ENCODE results near the gene GPR15.

DNA sequence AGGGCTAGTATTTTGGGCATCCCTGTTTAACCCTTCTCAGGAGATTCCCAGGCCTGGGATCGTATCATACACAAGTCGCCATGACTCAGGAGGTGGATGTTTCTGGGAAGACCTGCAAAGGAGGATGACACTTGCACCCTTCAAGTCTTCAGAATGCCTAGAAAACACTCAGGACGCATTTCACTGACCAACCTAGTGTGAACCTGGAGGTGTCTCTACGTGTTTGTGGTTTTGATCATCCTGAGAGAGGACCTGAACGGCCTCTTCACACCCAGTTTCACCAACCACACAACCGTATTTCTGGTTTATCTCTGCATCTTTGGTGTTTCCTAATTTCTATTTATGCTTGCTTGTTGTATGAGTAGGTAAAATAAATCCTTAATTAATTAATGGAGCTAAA lies 6.3 kb upstream of the GPR15 start:
- TF ChIP-seq, protein P1, sequence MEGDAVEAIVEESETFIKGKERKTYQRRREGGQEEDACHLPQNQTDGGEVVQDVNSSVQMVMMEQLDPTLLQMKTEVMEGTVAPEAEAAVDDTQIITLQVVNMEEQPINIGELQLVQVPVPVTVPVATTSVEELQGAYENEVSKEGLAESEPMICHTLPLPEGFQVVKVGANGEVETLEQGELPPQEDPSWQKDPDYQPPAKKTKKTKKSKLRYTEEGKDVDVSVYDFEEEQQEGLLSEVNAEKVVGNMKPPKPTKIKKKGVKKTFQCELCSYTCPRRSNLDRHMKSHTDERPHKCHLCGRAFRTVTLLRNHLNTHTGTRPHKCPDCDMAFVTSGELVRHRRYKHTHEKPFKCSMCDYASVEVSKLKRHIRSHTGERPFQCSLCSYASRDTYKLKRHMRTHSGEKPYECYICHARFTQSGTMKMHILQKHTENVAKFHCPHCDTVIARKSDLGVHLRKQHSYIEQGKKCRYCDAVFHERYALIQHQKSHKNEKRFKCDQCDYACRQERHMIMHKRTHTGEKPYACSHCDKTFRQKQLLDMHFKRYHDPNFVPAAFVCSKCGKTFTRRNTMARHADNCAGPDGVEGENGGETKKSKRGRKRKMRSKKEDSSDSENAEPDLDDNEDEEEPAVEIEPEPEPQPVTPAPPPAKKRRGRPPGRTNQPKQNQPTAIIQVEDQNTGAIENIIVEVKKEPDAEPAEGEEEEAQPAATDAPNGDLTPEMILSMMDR (IDR thresholded peaks at IDR 0.05): no peak
- TF ChIP-seq POLR2A (IDR thresholded peaks at IDR 0.05) (no peak), POLR2AphosphoS5 (IDR thresholded peaks at IDR 0.05) (no peak)

Measured in prostate gland (tissue), 2 donors.